Osteoblast (primary cell): ENCODE data around the gene ARHGAP42. TPM values are rescaled to one million over a fixed set of nuclear protein-coding genes. Genes with fewer than 3 reads are reported as not detected.

ENCODE experiments used
- DNase-seq: peaks from one replicate; pipeline ENCODE4 v3.0.0; 2011; ENCODE audit warnings: low spot score, mixed read lengths; ENCODE audit not compliant: insufficient read length; ENCODE audit errors: missing footprints
- H2AFZ ChIP-seq: 2 replicates; pipeline ENCODE4 v1.6.0; 2011; ENCODE audit warnings: mild to moderate bottlenecking, low read length
- H3K27ac ChIP-seq: 2 replicates; pipeline ENCODE4 v1.5.1; 2011; ENCODE audit warnings: mild to moderate bottlenecking, low read depth, low read length, moderate library complexity
- H3K27me3 ChIP-seq: 2 replicates; pipeline ENCODE4 v1.6.0; 2012; ENCODE audit warnings: mild to moderate bottlenecking, control low read depth, inconsistent platforms, low read length, moderate library complexity; ENCODE audit not compliant: insufficient read depth
- H3K36me3 ChIP-seq: 2 replicates; pipeline ENCODE4 v1.5.1; 2011; ENCODE audit warnings: mild to moderate bottlenecking, low read length, control low read depth, moderate library complexity; ENCODE audit not compliant: insufficient read depth
- H3K4me1 ChIP-seq: 2 replicates; pipeline ENCODE4 v1.5.1; 2011; ENCODE audit warnings: mild to moderate bottlenecking, low read length, control low read depth, moderate library complexity; ENCODE audit not compliant: insufficient read depth
- H3K4me2 ChIP-seq: 2 replicates; pipeline ENCODE4 v1.6.0; 2011; ENCODE audit warnings: mild to moderate bottlenecking, low read length; ENCODE audit not compliant: insufficient read depth
- H3K4me3 ChIP-seq: fragments of 200-600 bp; sonication (generic); 3 replicates; pipeline ENCODE4 v1.5.1; 2012; ENCODE audit warnings: mild to moderate bottlenecking, low read length, inconsistent platforms; ENCODE audit not compliant: insufficient read depth
- H3K79me2 ChIP-seq: 2 replicates; pipeline ENCODE4 v1.6.0; 2012; ENCODE audit warnings: mild to moderate bottlenecking, low read length, control low read depth, inconsistent platforms; ENCODE audit not compliant: insufficient read depth
- H3K9me3 ChIP-seq: 2 replicates; pipeline ENCODE4 v1.5.1; 2011; ENCODE audit warnings: low read depth, low read length, control low read depth
- H4K20me1 ChIP-seq: 2 replicates; pipeline ENCODE4 v1.6.0; 2012; ENCODE audit warnings: mild to moderate bottlenecking, low read length, control low read depth; ENCODE audit not compliant: insufficient read depth
- total RNA-seq: library from RNA; depleted of rRNA; stranded (reverse); fragments of >200 nt; gene quantifications from 2 replicates; pipeline ENCODE4 v1.2.3, GENCODE V29; 2012
- TF ChIP-seq, protein P1 (sequence below): IDR thresholded peaks from 2 replicates; pipeline ENCODE4 v1.5.1; 2011; ENCODE audit warnings: mild to moderate bottlenecking, low read depth, low read length, moderate library complexity; ENCODE audit errors: extremely low read depth

The ARHGAP42 gene
- total RNA-seq, 1 donor: 9.4 TPM

- H3K4me2 ChIP-seq: no peak overlapping the region
- DNase-seq: no peak
- no peak overlapping the region for H3K4me3 ChIP-seq
- no peaks in the 10 kb centered on the region for H3K79me2 ChIP-seq
- no peaks in the 10 kb centered on the region for H3K9me3 ChIP-seq
- H3K27ac ChIP-seq: no peak overlapping the region
- H3K36me3 ChIP-seq: no peaks in the 10 kb centered on the region
- H3K4me1 ChIP-seq: peaks cover 8% of the 10 kb centered on the region
- TF ChIP-seq, protein P1, sequence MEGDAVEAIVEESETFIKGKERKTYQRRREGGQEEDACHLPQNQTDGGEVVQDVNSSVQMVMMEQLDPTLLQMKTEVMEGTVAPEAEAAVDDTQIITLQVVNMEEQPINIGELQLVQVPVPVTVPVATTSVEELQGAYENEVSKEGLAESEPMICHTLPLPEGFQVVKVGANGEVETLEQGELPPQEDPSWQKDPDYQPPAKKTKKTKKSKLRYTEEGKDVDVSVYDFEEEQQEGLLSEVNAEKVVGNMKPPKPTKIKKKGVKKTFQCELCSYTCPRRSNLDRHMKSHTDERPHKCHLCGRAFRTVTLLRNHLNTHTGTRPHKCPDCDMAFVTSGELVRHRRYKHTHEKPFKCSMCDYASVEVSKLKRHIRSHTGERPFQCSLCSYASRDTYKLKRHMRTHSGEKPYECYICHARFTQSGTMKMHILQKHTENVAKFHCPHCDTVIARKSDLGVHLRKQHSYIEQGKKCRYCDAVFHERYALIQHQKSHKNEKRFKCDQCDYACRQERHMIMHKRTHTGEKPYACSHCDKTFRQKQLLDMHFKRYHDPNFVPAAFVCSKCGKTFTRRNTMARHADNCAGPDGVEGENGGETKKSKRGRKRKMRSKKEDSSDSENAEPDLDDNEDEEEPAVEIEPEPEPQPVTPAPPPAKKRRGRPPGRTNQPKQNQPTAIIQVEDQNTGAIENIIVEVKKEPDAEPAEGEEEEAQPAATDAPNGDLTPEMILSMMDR: no peak
- no peaks in the 10 kb centered on the region for H4K20me1 ChIP-seq
- no peak overlapping the region for H2AFZ ChIP-seq
- H3K27me3 ChIP-seq: no peaks in the 10 kb centered on the region
Observed at GRCh38 chr11:100905684-100906083, 218.6 kb downstream of the ARHGAP42 start.

DNA sequence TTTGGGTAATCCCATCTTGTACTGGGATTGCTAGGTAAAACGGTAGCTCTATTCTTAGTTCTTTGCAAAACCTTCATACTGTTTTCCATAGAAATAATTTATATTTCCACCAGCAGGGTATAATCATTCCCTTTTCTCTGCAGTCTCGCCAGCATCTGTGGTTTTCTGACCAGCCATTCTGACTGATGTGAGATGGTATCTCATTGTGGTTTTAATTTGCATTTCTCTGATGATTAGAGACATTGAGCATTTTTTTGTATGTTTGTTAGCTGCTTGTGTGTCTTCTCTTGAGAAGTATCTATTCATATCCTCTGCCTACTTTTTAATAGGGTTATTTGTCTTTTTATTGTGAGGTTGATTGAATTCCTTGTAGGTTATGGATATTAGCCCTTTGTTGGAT is 221.7 kb downstream of the ARHGAP42 start:
- DNase-seq: no peak

GRCh38 chr11:100910808-100911207 is 223.7 kb downstream of the ARHGAP42 start:
- Histone ChIP-seq H3K4me3 (no peak overlapping the region), H3K27me3 (no peaks in the 10 kb centered on the region), H2AFZ (no peak overlapping the region), H3K79me2 (no peaks in the 10 kb centered on the region), H3K4me1 (peaks cover 8% of the 10 kb centered on the region), H3K4me2 (no peak overlapping the region), H3K9me3 (no peaks in the 10 kb centered on the region), H4K20me1 (no peaks in the 10 kb centered on the region), H3K27ac (no peak overlapping the region), H3K36me3 (no peaks in the 10 kb centered on the region)
- TF ChIP-seq, protein P1: no peak
- DNase-seq: no peak

More for the DNA sequence above, 221.7 kb downstream of the ARHGAP42 start:
- H3K79me2 ChIP-seq: no peaks in the 10 kb centered on the region
- no peak overlapping the region for H2AFZ ChIP-seq
- no peak overlapping the region for H3K4me2 ChIP-seq
- H3K4me1 ChIP-seq: peaks cover 8% of the 10 kb centered on the region
- H3K9me3 ChIP-seq: no peaks in the 10 kb centered on the region
- no peak overlapping the region for H3K27ac ChIP-seq
- H4K20me1 ChIP-seq: no peaks in the 10 kb centered on the region
- TF ChIP-seq, protein P1: no peak
- no peak overlapping the region for H3K4me3 ChIP-seq
- no peaks in the 10 kb centered on the region for H3K36me3 ChIP-seq
- no peaks in the 10 kb centered on the region for H3K27me3 ChIP-seq

DNA sequence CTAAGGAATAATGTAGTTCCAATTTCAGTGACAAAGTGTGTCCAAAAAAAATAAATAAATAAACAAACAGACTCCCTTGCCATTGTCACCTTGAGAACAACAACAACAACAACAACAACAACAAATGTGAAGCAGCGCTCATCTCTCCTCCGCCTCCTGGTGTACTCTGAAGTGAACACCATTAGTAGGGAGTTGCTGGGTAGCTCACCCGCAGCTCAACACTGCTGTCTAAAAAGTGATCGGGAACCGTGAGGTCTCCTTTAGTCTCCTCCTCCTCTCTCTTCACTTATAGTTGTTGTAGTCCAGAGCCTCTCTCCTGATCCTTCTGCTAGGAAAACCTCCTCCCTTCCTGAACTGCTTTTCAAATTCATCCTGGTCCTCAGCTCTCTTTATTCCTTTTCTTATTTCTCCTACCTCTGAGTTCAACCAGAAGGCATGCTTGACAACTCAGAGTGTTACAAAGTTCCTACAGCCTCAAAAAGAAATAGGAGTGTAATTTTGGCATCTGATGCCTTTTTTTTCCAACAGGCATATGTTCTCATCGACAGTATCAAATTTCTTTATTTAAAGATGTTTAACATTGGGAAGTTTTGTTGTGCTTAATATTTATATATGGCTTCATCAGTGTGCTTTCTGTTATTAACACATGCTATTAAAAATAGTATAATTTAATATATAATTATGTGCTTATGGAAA is 227.5 kb downstream of the ARHGAP42 start:
- no peaks in the 10 kb centered on the region for H4K20me1 ChIP-seq
- TF ChIP-seq, protein P1: no peak
- H3K36me3 ChIP-seq: no peaks in the 10 kb centered on the region
- H3K79me2 ChIP-seq: no peaks in the 10 kb centered on the region
- no peak overlapping the region for H3K4me2 ChIP-seq
- no peaks in the 10 kb centered on the region for H3K27me3 ChIP-seq
- no peaks in the 10 kb centered on the region for H3K9me3 ChIP-seq
- H3K4me1 ChIP-seq: peaks cover 5% of the 10 kb centered on the region
- no peak overlapping the region for H3K27ac ChIP-seq
- no peak overlapping the region for H2AFZ ChIP-seq
- no peak overlapping the region for H3K4me3 ChIP-seq
- DNase-seq: no peak
